ENCODE measurements around the gene MRNIP. TPM values are rescaled to one million over a fixed set of nuclear protein-coding genes. Genes with fewer than 3 reads are reported as not detected.

MRNIP gene
- total RNA-seq, 2 donors from 2014 or later: 11.1 to 12.7 TPM

DNA sequence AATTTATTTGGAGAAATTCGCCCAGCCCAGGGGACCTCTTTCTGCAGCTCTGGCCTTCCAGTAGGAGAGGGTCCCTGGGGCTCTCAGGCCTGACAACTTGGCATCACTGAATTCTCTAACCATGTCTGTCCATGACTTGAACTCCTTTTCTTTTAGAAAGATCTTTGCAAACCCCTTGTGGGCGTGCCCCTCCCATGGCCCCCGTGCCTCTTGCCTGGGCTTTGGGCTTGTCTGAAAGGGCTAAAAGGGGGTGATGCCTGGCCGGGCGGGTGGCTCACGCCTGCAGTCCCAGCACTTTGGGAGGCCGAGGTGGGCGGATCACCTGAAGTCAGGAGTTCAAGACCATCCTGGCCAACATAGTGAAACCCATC, 41.2 kb downstream of the MRNIP start:
- intact Hi-C loops (cut with DNase I): no loop called here
- ATAC-seq (no peak), DNase-seq (no peak)

- intact Hi-C loops (cut with DNase I): no loop called here
- no peak for ATAC-seq
- DNase-seq: no peak
These were observed 41.7 kb downstream of the MRNIP start for GRCh38 chr5:179816796-179817469.

GRCh38 chr5:179816401-179816795, 42.2 kb downstream of the MRNIP start:
- intact Hi-C loops (cut with DNase I): no loop called here
- ATAC-seq: no peak
- DNase-seq: no peak

DNA sequence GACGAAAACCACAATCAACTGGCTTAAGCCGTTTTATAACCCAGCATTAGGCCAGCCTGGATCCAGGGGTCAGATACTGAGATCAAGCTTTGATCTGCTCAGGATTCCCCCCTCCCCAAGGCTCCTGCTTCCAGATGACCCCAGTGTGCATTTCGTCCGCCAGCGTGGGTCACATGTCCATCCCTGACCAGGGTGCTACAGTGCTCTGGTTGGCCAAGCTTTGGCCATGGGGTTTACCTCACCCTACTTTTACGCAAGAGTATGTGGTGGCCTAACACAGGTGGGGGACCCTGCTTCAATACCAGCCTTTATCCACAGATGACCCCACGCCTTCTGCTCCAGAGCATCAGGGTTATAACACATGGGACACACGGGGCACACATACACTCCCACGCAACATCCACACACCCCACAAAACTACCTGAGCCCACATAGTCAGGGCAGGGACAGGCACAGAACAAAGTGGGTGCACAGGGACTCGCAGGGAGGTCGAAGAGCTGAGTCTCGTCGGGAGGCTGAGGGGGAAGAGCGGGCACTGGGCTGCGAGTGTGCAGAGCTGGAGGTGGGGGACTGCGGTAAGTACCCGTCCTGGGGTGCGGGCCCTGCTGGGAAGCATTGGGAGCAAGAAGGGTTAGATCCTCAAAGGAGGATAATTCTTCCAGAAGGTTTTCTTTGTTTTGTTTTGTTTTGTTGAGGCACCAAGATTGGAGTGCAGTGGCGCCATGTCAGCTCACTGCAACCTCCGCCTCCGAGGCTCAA, 42.9 kb downstream of the MRNIP start:
- no peak for DNase-seq
- intact Hi-C loops (cut with DNase I): no loop called here
- no peak for ATAC-seq

DNA sequence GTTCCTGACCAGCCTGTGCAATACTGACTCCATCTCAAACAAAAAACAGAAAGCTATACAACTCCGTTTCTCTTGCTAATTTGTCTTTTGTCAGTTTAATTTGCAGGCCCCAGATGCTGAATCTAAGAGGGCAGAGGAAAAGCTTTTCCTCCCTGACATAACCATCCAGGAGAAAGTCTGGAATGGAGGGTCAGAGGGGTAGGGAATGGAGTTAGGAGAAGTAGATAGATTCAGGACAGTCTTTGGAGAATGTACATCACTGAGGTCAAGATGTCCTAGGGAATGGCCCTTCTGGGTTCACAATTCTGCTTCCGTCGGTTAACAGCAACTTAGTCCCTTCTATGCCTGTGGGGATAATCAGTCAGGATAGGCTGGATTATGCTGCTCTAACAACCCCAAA, 44.5 kb downstream of the MRNIP start:
- intact Hi-C loops (cut with DNase I): no loop called here
- no peak for DNase-seq
- no peak for ATAC-seq

GRCh38 chr5:179812997-179813607, 45.5 kb downstream of the MRNIP start:
- intact Hi-C loops (cut with DNase I): no loop called here
- no peak for DNase-seq
- ATAC-seq: no peak

GRCh38 chr5:179812135-179812825, 46.3 kb downstream of the MRNIP start:
- intact Hi-C loops (cut with DNase I): no loop called here
- ATAC-seq: no peak
- no peak for DNase-seq

DNA sequence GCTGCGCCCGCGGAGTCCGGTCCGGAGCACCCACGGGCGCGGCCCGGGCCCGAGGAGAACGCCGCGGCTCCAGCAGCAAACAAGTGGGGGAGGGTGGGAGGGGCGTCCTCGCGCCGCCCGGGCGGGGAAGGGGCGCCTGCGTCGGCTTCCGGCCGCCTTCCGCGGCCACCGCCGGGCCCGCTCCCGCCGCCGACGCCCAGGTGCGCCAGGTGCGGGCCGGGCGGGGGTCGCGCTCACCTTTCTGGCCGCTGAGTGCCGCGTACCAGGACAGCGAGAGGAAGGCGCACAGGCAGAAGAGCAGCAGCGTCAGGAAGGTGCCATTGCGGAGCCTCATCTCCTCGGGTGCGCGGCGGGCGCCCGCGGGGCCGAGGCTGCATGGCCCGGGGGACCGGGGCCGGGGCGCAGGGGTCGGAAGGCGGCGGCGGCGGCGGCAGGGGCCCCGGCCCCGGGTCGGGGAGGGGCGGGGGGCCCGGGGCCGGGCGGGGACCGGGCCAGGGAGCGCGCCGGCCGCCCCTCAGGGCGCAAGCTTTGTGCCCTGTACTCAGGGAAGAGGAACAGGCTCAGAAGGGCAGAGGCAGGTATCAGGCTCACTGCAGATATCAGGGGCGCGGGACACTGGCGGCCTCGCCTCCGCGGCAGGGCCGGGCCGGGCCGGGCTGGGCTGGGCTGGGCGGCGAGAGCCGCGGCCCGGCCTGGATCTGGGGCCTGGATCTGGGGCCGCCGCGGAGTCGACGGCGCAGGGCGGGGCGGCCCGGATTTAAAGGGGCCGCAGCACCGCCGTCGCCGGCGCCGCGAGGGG, 52.2 kb downstream of the MRNIP start, which contains the start of gene MGAT4B:
MGAT4B (minus strand) TSS at position 617 of the 799 bp plus-strand sequence; CDS start at position 334, 283 bp downstream.
- intact Hi-C loops (cut with DNase I): no loop called here
- ATAC-seq (peak; percentile 88 to 95), DNase-seq (peak; percentile 82)

- intact Hi-C loops (cut with DNase I): no loop called here
- DNase-seq: peak; percentile 61
These were observed 52.9 kb downstream of the MRNIP start for GRCh38 chr5:179805529-179806249.

GRCh38 chr5:179805070-179805528, 53.5 kb downstream of the MRNIP start:
- peak; percentile 44 for DNase-seq
- intact Hi-C loops (cut with DNase I): no loop called here
- peak; percentile 0 to 4 for ATAC-seq

More at GRCh38 chr5:179805529-179806249, 52.9 kb downstream of the MRNIP start:
- ATAC-seq: peak; percentile 38 to 47

DNA sequence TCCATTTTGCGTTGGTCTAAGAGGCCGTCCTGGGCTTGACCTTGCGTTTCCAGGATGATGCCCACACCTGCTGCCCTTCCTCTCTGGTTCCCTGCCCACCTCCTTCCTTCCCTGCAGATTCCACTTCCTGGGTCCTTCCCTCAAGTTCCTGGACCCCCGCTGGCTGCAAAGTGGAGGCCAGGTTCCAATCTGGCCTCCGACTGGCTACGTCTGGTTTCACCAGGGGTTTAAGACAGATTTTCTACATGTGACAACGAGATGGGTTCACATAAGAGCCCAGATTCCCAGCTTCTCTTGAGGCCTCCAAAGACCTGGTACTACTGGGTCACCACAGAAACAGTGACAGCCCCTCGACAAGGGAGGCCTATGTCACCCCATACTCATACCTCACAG, 54.1 kb downstream of the MRNIP start:
- no peak for DNase-seq
- intact Hi-C loops (cut with DNase I): loop anchor here in 1 of 2 donors (5.0 kb wide), 1 partner anchor 103 kb away; the partner anchor contains the start of gene TBC1D9B
- ATAC-seq: no peak

DNA sequence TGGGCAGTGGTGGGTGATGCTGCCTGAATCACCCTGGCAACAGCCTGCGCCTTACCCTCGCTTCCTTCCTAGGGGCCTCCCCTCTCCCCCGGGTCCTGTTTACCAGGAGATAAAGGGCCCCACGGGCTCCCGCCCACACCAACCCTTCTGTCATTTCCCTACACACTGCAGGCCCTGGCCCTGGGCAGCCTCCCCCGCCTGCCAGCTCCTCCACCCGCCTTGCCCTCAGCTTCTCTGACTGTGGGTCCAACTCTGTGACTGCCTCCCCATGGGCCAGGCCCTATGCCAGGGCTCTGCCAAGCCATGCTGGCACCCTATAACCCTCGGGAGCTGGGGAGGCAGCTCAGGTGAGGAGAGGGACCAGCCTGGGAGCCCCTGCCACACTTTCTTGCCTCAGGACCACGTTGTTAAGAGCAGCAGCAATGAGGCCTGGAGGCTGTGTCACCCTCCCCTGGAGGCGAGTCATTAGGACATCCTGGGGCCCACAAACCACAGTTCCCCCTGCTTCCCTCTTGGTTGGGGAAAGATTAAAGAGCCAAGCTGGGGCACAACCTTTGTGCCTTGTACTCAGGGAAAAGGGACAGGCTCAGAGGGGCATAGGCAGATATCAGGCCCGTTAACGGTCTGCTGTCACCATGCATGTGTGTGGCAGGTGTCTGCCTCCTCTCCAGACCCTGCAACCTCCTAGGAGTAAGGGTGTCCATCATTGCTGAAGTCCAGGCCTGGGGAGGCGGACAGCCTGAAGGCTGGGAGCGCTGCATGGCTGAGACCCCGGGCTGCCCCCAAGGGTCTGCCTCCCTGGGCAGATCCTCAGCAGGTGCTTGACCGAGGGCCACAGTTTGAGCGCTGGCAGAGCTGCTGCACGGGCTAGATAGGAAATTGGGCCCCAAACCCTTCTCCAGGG, 54.7 kb downstream of the MRNIP start:
- intact Hi-C loops (cut with DNase I): loop anchor here in 1 of 2 donors (5.0 kb wide), 1 partner anchor 103 kb away; the partner anchor contains the start of gene TBC1D9B
- ATAC-seq: no peak
- peak; percentile 39 for DNase-seq

GRCh38 chr5:179802950-179803562, 55.6 kb downstream of the MRNIP start:
- intact Hi-C loops (cut with DNase I): loop anchor here in 1 of 2 donors (5.0 kb wide), 1 partner anchor 104 kb away; the partner anchor contains the start of gene TBC1D9B
- no peak for DNase-seq
- no peak for ATAC-seq

DNA sequence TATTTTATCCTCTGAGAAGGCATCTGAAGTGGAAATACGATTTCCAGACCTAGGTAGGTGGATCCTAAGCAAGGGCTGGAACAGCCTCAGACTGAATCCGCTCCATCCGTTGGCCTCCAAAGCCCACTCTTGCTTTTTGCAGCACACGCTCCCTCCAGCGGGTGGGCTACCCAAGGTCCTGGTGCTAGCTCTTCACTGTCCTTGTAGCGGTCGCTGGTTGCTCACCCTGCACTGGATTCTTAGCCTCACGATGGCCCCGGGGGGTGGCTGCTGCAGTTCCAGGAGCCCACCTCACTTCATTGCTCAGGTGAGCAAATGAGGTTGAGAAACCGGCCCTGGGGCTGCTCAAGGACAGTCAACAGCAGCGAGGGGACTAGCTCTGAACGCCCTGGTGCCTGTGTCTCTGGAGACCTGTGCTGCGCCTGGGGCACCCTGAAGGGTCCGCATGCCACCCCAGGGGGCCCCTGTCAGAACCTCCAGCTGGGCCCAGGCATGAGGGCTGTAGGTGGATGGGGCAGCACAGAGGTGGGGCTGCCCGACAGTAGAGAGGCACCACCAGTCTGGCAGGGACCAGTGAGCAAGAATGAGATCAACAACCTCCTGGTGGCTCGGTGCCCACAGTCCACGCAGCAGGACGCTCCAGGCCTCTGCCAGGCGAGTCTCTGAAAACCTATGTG, 56.3 kb downstream of the MRNIP start:
- intact Hi-C loops (cut with DNase I): loop anchor here in 1 of 2 donors (5.0 kb wide), 1 partner anchor 105 kb away; the partner anchor contains the start of gene TBC1D9B
- DNase-seq (no peak), ATAC-seq (no peak)

DNA sequence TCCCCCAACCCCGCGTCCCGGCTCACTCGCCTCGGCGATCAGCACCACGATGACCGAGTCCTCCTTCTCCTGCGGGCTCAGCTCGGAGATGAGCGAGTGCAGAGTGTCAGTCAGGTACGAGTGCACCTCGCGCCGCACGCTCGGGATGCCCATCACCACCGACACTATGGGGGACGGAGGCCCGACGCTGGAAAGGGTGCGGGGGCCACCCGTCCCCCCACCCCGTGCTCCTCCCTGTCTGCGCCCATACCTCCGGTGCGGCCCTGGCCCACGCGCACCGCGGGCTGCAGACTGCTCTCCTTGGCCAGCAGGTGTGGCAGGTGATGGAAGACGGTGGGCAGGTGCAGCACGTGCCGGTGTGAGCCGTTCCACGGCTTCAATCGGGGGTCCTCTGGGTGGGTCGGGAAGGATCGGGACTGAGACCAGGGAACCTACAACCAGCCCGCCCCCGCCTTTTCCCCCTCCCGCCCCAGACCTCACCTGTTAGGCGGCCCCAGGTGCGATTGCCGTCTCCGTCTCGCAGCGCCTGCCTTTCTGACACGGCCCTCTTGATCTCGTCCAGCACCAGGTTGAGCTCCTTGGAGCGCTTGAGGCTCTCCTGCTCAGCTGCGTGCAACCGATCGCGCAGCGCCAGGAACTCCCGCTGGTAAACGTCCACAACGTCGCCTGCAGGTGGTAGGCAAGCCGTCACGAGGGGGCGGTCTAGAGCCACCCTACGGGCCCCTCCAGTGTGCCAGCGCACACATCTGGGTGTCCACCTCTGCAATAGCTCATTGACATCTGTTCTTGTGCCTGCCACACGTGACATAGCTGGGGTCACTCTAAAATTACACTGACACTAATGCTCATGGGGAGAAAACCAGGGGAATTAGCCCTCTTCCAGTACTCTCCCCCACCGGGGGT, 57.1 kb downstream of the MRNIP start:
- intact Hi-C loops (cut with DNase I): loop anchor here in 1 of 2 donors (5.0 kb wide), 1 partner anchor 106 kb away; the partner anchor contains the start of gene TBC1D9B
- peak; percentile 81 for DNase-seq
- ATAC-seq: peak; percentile 11 to 12

Data from left cardiac atrium (tissue), 4 donors.